Measurements from ENCODE around the gene ACSL1.

DNA sequence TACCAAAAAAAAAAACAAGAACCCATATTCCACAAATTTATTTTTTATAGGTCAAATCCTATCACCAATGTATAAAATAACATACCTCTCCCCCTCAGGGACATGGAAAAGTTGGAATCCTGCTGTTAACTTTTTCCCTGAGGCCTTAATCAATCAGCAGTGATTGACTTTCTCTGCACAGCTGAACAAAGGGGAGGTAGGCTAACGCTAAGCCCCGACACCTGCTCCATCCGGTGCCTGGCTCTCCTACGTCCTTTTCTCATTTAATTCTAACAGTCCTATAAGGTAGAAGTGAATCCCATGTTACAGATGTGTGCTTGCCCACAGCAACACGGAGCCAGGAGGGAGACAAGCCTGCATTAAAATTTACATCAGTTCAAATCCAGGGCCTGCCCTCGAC is 94.7 kb downstream of the ACSL1 start:
- TF ChIP-seq POLR2A (IDR thresholded peaks at IDR 0.05): no peak
- TF ChIP-seq, protein P1, sequence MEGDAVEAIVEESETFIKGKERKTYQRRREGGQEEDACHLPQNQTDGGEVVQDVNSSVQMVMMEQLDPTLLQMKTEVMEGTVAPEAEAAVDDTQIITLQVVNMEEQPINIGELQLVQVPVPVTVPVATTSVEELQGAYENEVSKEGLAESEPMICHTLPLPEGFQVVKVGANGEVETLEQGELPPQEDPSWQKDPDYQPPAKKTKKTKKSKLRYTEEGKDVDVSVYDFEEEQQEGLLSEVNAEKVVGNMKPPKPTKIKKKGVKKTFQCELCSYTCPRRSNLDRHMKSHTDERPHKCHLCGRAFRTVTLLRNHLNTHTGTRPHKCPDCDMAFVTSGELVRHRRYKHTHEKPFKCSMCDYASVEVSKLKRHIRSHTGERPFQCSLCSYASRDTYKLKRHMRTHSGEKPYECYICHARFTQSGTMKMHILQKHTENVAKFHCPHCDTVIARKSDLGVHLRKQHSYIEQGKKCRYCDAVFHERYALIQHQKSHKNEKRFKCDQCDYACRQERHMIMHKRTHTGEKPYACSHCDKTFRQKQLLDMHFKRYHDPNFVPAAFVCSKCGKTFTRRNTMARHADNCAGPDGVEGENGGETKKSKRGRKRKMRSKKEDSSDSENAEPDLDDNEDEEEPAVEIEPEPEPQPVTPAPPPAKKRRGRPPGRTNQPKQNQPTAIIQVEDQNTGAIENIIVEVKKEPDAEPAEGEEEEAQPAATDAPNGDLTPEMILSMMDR (IDR thresholded peaks at IDR 0.05): no peak
